ENCODE results near the gene MDM2.

- TF ChIP-seq CTCF (conservative IDR thresholded peaks at IDR 0.05 in 1 of 2, IDR thresholded peaks at IDR 0.05 in 1 of 2; ENCODE audit: low read depth in 1 of 2, low read length in 2 of 2), result no peak
- TF ChIP-seq EZH2 (IDR thresholded peaks at IDR 0.05; ENCODE audit: low read length, missing control alignments), result no peak
Measured at GRCh38 chr12:68890701-68891113, 82.7 kb downstream of the MDM2 start.
